ENCODE data around the gene POU2F3.

Gene POU2F3

DNA sequence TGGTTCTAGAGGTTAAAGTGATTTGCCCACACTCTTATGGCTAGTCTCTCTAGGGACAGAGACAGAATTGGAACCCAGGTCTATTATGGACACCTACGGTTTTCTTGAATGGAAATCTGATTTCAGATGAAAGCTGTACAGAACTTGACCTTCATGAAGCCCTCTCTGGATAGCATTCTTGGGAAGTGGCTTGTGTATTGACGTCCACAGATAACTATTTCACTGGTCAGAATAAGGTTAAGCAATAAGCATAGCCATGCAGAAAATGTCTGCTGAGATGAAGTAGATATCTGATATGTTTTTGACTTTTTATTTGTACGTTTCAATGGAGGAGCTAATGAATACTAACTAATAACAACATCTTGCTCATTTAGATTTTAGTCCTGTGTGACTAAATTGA lies 86.3 kb downstream of the POU2F3 start:
- no peaks in the 10 kb centered on the region for H3K9me3 ChIP-seq (ENCODE audit: control insufficient read depth, insufficient read depth, low read length)
- H3K27ac ChIP-seq (ENCODE audit: low read depth, low read length): no peak overlapping the region
- H3K4me1 ChIP-seq (ENCODE audit: control insufficient read depth, insufficient read depth, low read length): peaks cover 12% of the 10 kb centered on the region; the same call in 1 of the 2 replicates
- peaks cover 9% of the 10 kb centered on the region for H3K27me3 ChIP-seq (ENCODE audit: control insufficient read depth, insufficient read depth, low read length)
- no peak overlapping the region for H3K9ac ChIP-seq (ENCODE audit: low read depth, low read length)
- peak overlapping the region; percentile 85 for H3K4me3 ChIP-seq (ENCODE audit: low read depth, low read length)
- peaks cover 18% of the 10 kb centered on the region for H3K36me3 ChIP-seq (ENCODE audit: control insufficient read depth, insufficient read depth, low read length)

DNA sequence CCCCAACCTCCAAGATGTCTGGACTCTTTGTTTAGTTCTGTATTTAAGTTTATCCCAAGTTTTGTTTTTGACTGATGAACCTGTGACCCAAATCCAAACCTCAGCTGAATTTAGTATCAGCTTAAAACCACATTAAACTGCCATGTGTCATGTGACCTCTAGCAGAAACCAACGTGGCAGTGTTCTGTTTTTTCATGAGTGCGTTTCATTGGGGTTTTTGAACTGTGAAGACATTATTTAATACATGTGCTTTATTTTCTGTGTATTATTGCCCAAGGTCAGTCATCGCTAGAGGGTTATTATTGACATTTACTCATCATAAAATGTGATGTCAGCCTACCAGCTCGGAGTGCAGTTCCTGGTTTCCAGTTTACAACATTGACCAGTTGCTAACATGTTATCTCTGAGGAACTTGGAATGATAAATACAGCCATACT lies 86.9 kb downstream of the POU2F3 start:
- Histone ChIP-seq H3K36me3 (ENCODE audit: control insufficient read depth, insufficient read depth, low read length) (peaks cover 18% of the 10 kb centered on the region), H3K9me3 (ENCODE audit: control insufficient read depth, insufficient read depth, low read length) (no peaks in the 10 kb centered on the region), H3K27me3 (ENCODE audit: control insufficient read depth, insufficient read depth, low read length) (peaks cover 9% of the 10 kb centered on the region), H3K4me1 (ENCODE audit: control insufficient read depth, insufficient read depth, low read length) (peaks cover 12% of the 10 kb centered on the region; the same call in 1 of the 2 replicates), H3K27ac (ENCODE audit: low read depth, low read length) (no peak overlapping the region), H3K4me3 (ENCODE audit: low read depth, low read length) (no peak overlapping the region), H3K9ac (ENCODE audit: low read depth, low read length) (no peak overlapping the region)

GRCh38 chr11:120327311-120327710 lies 87.4 kb downstream of the POU2F3 start:
- no peak overlapping the region for H3K9ac ChIP-seq (ENCODE audit: low read depth, low read length)
- H3K27me3 ChIP-seq (ENCODE audit: control insufficient read depth, insufficient read depth, low read length): peaks cover 9% of the 10 kb centered on the region
- peaks cover 12% of the 10 kb centered on the region; the same call in 1 of the 2 replicates for H3K4me1 ChIP-seq (ENCODE audit: control insufficient read depth, insufficient read depth, low read length)

DNA sequence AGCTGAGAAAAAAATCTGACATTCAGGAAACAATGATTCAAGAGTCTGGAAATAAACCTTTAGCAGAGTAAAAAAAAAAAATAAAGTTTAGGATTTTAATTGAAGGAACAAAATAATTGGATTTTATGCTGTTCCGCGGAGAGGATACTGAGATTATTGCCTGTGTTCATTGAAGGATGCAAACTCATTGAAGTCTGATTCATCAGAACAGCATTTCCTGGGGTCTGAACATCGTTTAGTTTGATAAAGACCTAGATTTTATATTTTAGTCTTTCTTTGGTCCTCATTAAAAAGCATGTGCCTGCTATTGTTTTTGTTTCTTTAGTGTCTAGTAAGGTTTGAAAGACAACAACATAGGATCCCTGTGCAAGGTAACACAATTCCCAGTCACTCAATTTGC lies 89.6 kb downstream of the POU2F3 start:
- peaks cover 12% of the 10 kb centered on the region; the same call in 1 of the 2 replicates for H3K4me1 ChIP-seq (ENCODE audit: control insufficient read depth, insufficient read depth, low read length)

More at GRCh38 chr11:120327311-120327710, 87.4 kb downstream of the POU2F3 start:
- H3K27ac ChIP-seq (ENCODE audit: low read depth, low read length): no peak overlapping the region
- H3K4me3 ChIP-seq (ENCODE audit: low read depth, low read length): no peak overlapping the region
- peaks cover 18% of the 10 kb centered on the region for H3K36me3 ChIP-seq (ENCODE audit: control insufficient read depth, insufficient read depth, low read length)
- H3K9me3 ChIP-seq (ENCODE audit: control insufficient read depth, insufficient read depth, low read length): no peaks in the 10 kb centered on the region

GRCh38 chr11:120330045-120330444 lies 90.1 kb downstream of the POU2F3 start:
- Histone ChIP-seq H3K9me3 (ENCODE audit: control insufficient read depth, insufficient read depth, low read length) (no peaks in the 10 kb centered on the region), H3K4me1 (ENCODE audit: control insufficient read depth, insufficient read depth, low read length) (peaks cover 14% of the 10 kb centered on the region), H3K9ac (ENCODE audit: low read depth, low read length) (no peak overlapping the region), H3K27me3 (ENCODE audit: control insufficient read depth, insufficient read depth, low read length) (no peaks in the 10 kb centered on the region), H3K27ac (ENCODE audit: low read depth, low read length) (no peak overlapping the region), H3K4me3 (ENCODE audit: low read depth, low read length) (no peak overlapping the region), H3K36me3 (ENCODE audit: control insufficient read depth, insufficient read depth, low read length) (peaks cover 18% of the 10 kb centered on the region)

More for the DNA sequence above, 89.6 kb downstream of the POU2F3 start:
- H3K9ac ChIP-seq (ENCODE audit: low read depth, low read length): no peak overlapping the region
- H3K27me3 ChIP-seq (ENCODE audit: control insufficient read depth, insufficient read depth, low read length): 0 out of 2 replicates have a peak, but pooled peaks cover under 1% of the 10 kb centered on the region
- no peak overlapping the region for H3K27ac ChIP-seq (ENCODE audit: low read depth, low read length)
- no peak overlapping the region for H3K4me3 ChIP-seq (ENCODE audit: low read depth, low read length)
- H3K36me3 ChIP-seq (ENCODE audit: control insufficient read depth, insufficient read depth, low read length): peaks cover 18% of the 10 kb centered on the region
- no peaks in the 10 kb centered on the region for H3K9me3 ChIP-seq (ENCODE audit: control insufficient read depth, insufficient read depth, low read length)

GRCh38 chr11:120331301-120331996 lies 91.5 kb downstream of the POU2F3 start:
- H3K36me3 ChIP-seq (ENCODE audit: control insufficient read depth, insufficient read depth, low read length): peaks cover 18% of the 10 kb centered on the region
- H3K27me3 ChIP-seq (ENCODE audit: control insufficient read depth, insufficient read depth, low read length): no peaks in the 10 kb centered on the region
- H3K4me1 ChIP-seq (ENCODE audit: control insufficient read depth, insufficient read depth, low read length): peaks cover 10% of the 10 kb centered on the region
- H3K9ac ChIP-seq (ENCODE audit: low read depth, low read length): no peak overlapping the region
- no peaks in the 10 kb centered on the region for H3K9me3 ChIP-seq (ENCODE audit: control insufficient read depth, insufficient read depth, low read length)
- no peak overlapping the region for H3K4me3 ChIP-seq (ENCODE audit: low read depth, low read length)
- no peak overlapping the region for H3K27ac ChIP-seq (ENCODE audit: low read depth, low read length)

DNA sequence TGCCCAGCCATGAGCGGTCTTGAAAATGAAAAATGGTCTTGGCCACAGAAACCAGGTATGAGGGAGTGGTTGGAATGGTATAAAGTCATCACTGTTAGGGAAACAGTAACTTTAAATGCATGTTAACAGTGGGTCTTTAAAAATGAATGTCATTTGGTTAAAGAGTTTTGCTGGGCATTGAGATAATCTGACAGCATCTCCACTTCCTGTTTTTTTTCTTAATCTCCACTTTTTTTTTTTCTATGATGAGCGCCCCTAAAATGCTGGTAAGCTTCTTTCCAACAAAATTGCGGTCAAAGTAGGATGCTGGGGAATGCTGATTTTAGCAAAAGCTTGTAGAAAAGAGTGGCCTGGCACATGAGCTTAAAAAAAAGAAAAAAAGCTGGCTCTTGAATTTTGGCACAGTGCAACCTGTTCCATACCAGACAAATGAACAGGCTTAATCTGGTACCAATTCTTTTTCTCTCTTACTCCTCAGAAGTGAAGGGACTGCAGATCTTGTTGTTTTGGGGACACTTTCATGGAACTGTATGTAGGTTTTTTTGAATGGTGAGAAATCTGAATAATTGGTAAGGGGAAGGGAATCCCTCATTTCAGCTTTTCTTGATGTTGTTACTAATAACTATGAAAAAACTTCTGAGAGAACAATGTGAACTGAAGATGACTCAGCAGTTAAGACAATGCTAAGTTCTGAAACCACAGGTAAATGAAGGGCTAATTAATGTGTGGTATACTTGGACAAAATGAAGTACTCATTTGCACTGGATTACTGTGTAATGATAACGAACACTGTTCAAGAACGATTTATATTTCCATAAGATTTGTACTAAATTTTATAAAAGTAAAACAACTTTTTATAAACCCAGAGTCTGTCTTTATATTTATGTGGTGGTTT lies 93.1 kb downstream of the POU2F3 start:
- H3K27ac ChIP-seq (ENCODE audit: low read depth, low read length): no peak overlapping the region
- no peaks in the 10 kb centered on the region for H3K9me3 ChIP-seq (ENCODE audit: control insufficient read depth, insufficient read depth, low read length)
- no peak overlapping the region for H3K9ac ChIP-seq (ENCODE audit: low read depth, low read length)
- H3K4me3 ChIP-seq (ENCODE audit: low read depth, low read length): no peak overlapping the region
- peaks cover 18% of the 10 kb centered on the region for H3K36me3 ChIP-seq (ENCODE audit: control insufficient read depth, insufficient read depth, low read length)
- peaks cover 11% of the 10 kb centered on the region for H3K4me1 ChIP-seq (ENCODE audit: control insufficient read depth, insufficient read depth, low read length)
- H3K27me3 ChIP-seq (ENCODE audit: control insufficient read depth, insufficient read depth, low read length): no peaks in the 10 kb centered on the region

DNA sequence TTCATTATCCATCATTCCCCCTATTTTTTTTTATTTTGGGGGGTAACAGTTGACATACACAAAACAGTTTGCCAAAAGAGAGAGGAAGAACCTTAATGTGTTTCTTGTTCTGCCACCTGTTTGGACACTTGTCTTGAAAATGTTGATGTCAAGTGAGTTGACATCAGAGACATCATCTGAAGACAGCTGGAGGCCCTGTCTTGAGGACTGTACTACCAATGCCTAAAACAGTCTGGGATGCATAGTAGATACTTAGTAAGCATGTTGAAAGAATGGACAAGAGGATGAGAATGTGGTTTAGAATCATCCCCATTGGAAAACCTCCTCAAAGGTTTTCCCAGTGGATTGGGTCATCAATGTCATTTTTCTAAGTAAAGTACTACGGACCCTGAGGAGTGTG lies 93.9 kb downstream of the POU2F3 start:
- no peak overlapping the region for H3K4me3 ChIP-seq (ENCODE audit: low read depth, low read length)
- peak overlapping the region; percentile 6 for H3K27ac ChIP-seq (ENCODE audit: low read depth, low read length)
- H3K9me3 ChIP-seq (ENCODE audit: control insufficient read depth, insufficient read depth, low read length): no peaks in the 10 kb centered on the region
- H3K4me1 ChIP-seq (ENCODE audit: control insufficient read depth, insufficient read depth, low read length): peaks cover 19% of the 10 kb centered on the region
- no peak overlapping the region for H3K9ac ChIP-seq (ENCODE audit: low read depth, low read length)
- H3K27me3 ChIP-seq (ENCODE audit: control insufficient read depth, insufficient read depth, low read length): no peaks in the 10 kb centered on the region
- peaks cover 18% of the 10 kb centered on the region for H3K36me3 ChIP-seq (ENCODE audit: control insufficient read depth, insufficient read depth, low read length)

GRCh38 chr11:120334332-120334731 lies 94.4 kb downstream of the POU2F3 start:
- H3K4me3 ChIP-seq (ENCODE audit: low read depth, low read length): no peak overlapping the region
- no peaks in the 10 kb centered on the region for H3K27me3 ChIP-seq (ENCODE audit: control insufficient read depth, insufficient read depth, low read length)
- peak overlapping the region; percentile 17 for H3K27ac ChIP-seq (ENCODE audit: low read depth, low read length)
- H3K9ac ChIP-seq (ENCODE audit: low read depth, low read length): no peak overlapping the region
- H3K36me3 ChIP-seq (ENCODE audit: control insufficient read depth, insufficient read depth, low read length): peaks cover 15% of the 10 kb centered on the region
- no peaks in the 10 kb centered on the region for H3K9me3 ChIP-seq (ENCODE audit: control insufficient read depth, insufficient read depth, low read length)
- peaks cover 23% of the 10 kb centered on the region for H3K4me1 ChIP-seq (ENCODE audit: control insufficient read depth, insufficient read depth, low read length)

- Histone ChIP-seq H3K36me3 (ENCODE audit: control insufficient read depth, insufficient read depth, low read length) (peaks cover 10% of the 10 kb centered on the region), H3K4me1 (ENCODE audit: control insufficient read depth, insufficient read depth, low read length) (peaks cover 28% of the 10 kb centered on the region), H3K27ac (ENCODE audit: low read depth, low read length) (peak overlapping the region; percentile 87), H3K9me3 (ENCODE audit: control insufficient read depth, insufficient read depth, low read length) (no peaks in the 10 kb centered on the region), H3K4me3 (ENCODE audit: low read depth, low read length) (peak overlapping the region; percentile 87), H3K27me3 (ENCODE audit: control insufficient read depth, insufficient read depth, low read length) (no peaks in the 10 kb centered on the region), H3K9ac (ENCODE audit: low read depth, low read length) (no peak overlapping the region; the same call in 1 of the 2 replicates)
These were observed 95.0 kb downstream of the POU2F3 start for GRCh38 chr11:120334894-120335462.

Measured in HUES48 (cell line).